Suppressor macrophage treated with lipopolysaccharide for 4 hours (primary cell): ENCODE data around the gene LAMA2.

Experiments used
- DNase-seq: peaks from one replicate; pipeline ENCODE4 v3.0.0-alpha.2; 2020

LAMA2 gene

GRCh38 chr6:129335792-129336191, 452.9 kb downstream of the LAMA2 start:
- DNase-seq = no peak

- no peak for DNase-seq
Measured at GRCh38 chr6:129338683-129339082, 455.7 kb downstream of the LAMA2 start.

GRCh38 chr6:129340983-129341382, 458.0 kb downstream of the LAMA2 start:
- DNase-seq = no peak

GRCh38 chr6:129342243-129342642, 459.3 kb downstream of the LAMA2 start:
- DNase-seq = no peak

- DNase-seq = no peak
Measured at GRCh38 chr6:129342796-129343195, 459.9 kb downstream of the LAMA2 start.

GRCh38 chr6:129344379-129344778, 461.4 kb downstream of the LAMA2 start:
- no peak for DNase-seq

- no peak for DNase-seq
Measured at GRCh38 chr6:129345890-129346289, 463.0 kb downstream of the LAMA2 start.

GRCh38 chr6:129346964-129347363, 464.0 kb downstream of the LAMA2 start:
- no peak for DNase-seq

- DNase-seq = no peak
Measured at GRCh38 chr6:129350278-129350677, 467.3 kb downstream of the LAMA2 start.

GRCh38 chr6:129351807-129352206, 468.9 kb downstream of the LAMA2 start:
- no peak for DNase-seq

GRCh38 chr6:129353067-129353466, 470.1 kb downstream of the LAMA2 start:
- no peak for DNase-seq

- no peak for DNase-seq
Measured at GRCh38 chr6:129356129-129356528, 473.2 kb downstream of the LAMA2 start.

GRCh38 chr6:129359811-129360681, 477.1 kb downstream of the LAMA2 start:
- no peak for DNase-seq

GRCh38 chr6:129360682-129360955, 477.7 kb downstream of the LAMA2 start:
- DNase-seq = no peak

- DNase-seq = no peak
Measured at GRCh38 chr6:129364037-129364436, 481.1 kb downstream of the LAMA2 start.

GRCh38 chr6:129364767-129365166, 481.8 kb downstream of the LAMA2 start:
- no peak for DNase-seq

- DNase-seq = no peak
Measured at GRCh38 chr6:129368076-129368475, 485.1 kb downstream of the LAMA2 start.

- no peak for DNase-seq
Measured at GRCh38 chr6:129368970-129369369, 486.0 kb downstream of the LAMA2 start.

GRCh38 chr6:129369737-129370136, 486.8 kb downstream of the LAMA2 start:
- DNase-seq = no peak

GRCh38 chr6:129370268-129370916, 487.5 kb downstream of the LAMA2 start:
- peak; percentile 44 for DNase-seq

GRCh38 chr6:129381885-129382284, 498.9 kb downstream of the LAMA2 start:
- DNase-seq = no peak

- DNase-seq = no peak
Measured at GRCh38 chr6:129382916-129383315, 500.0 kb downstream of the LAMA2 start.

GRCh38 chr6:129385117-129385516, 502.2 kb downstream of the LAMA2 start:
- no peak for DNase-seq

- DNase-seq = no peak
Measured at GRCh38 chr6:129390900-129391299, 508.0 kb downstream of the LAMA2 start.

- DNase-seq = peak; percentile 68
Measured at GRCh38 chr6:129393654-129394053, 510.7 kb downstream of the LAMA2 start.
